Stomach (tissue), 9 donors: ENCODE results near the gene LTO1. TPM values are rescaled to one million over a fixed set of nuclear protein-coding genes. Genes with fewer than 3 reads are reported as not detected.
"Not testable (repeated sequence)": the region's sequence is repeated elsewhere in the genome, so short reads cannot be mapped to it uniquely, and the experiment has no call there.

Experiments used
- DNase-seq, 2 donors: peaks; one replicate each; pipeline versions ENCODE4 v3.0.0 to v3.0.0-alpha.2; 2013 to 2019
- H3K27ac ChIP-seq, 5 donors: fragments of 200-600 bp in 4 of 5; sonication (generic) in 4 of 5; one replicate each; pipeline ENCODE4 v1.5.1; 2013 to 2019; ENCODE audit warnings: mild to moderate bottlenecking in 1 of 5, moderate library complexity in 1 of 5
- H3K27me3 ChIP-seq, 3 donors: fragments of 200-600 bp; sonication (generic); one replicate each; pipeline ENCODE4 v1.5.1; 2017 to 2019; ENCODE audit warnings: mixed run types in 1 of 3
- H3K36me3 ChIP-seq, 4 donors: fragments of 200-600 bp; sonication (generic); 1 replicate in 3 of 4; 2 replicates in 1 of 4; pipeline ENCODE4 v1.5.1; 2016 to 2019
- H3K4me1 ChIP-seq, 4 donors: fragments of 200-600 bp; sonication (generic); one replicate each; pipeline ENCODE4 v1.5.1; 2016 to 2019
- H3K4me3 ChIP-seq, 4 donors: fragments of 200-600 bp; sonication (generic) in 3 of 4; one replicate each; pipeline ENCODE4 v1.5.1; 2016 to 2019; ENCODE audit warnings: mild to moderate bottlenecking in 1 of 4
- H3K9me3 ChIP-seq, 4 donors: fragments of 200-600 bp; sonication (generic); one replicate each; pipeline ENCODE4 v1.5.1; 2016 to 2019
- EP300 ChIP-seq: sonication (generic); formaldehyde crosslinking; IDR thresholded peaks from one replicate; pipeline ENCODE4 v1.6.1; 2017; ENCODE audit warnings: antibody characterized with exemption
- POLR2A ChIP-seq, 4 donors: fragments of 450-650 bp; IDR thresholded peaks; one replicate each; pipeline ENCODE4 v1.6.1; 2016; ENCODE audit warnings: antibody characterized with exemption in 4 of 4, control low read depth in 2 of 4, mild to moderate bottlenecking in 1 of 4, moderate library complexity in 1 of 4
- POLR2AphosphoS5 ChIP-seq, 3 donors: sonication (generic); formaldehyde crosslinking; IDR thresholded peaks; one replicate each; pipeline ENCODE4 v1.6.1; 2016; ENCODE audit warnings: antibody characterized with exemption in 3 of 3
- WGBS, 5 donors: extraction: QIAGEN DNeasy Blood & Tissue Kit in 3 of 5; methylation state at CpG; one replicate each; pipeline versions ENCODE4 v1.1.5 to v1.1.7; 2013 to 2018; 5-methylcytosine and 5-hydroxymethylcytosine counted together
- intact Hi-C: fragments of 100-400 bp; cut with DNase I; formaldehyde crosslinking; loops from one replicate; pipeline ENCODE4 v1.15.1; 2023; ENCODE audit warnings: low total_unique reads
- polyA plus RNA-seq, 3 donors: library from polyadenylated mRNA; stranded (reverse); fragments of 200-250 nt; gene quantifications; one replicate each; pipeline ENCODE4 v1.2.3, GENCODE V29; 2013
- total RNA-seq, 5 donors: library from RNA; depleted of rRNA; stranded (reverse); fragments of >200 nt; gene quantifications; one replicate each; pipeline versions ENCODE4 v1.1.0 to v1.2.3, GENCODE V29; 2014 to 2016
- TF ChIP-seq, protein P1 (sequence below), 7 experiments: fragments of 450-650 bp in 4 of 7; fragments of 200-600 bp in 3 of 7; sonication (generic) in 3 of 7; IDR thresholded peaks; one replicate each; pipeline ENCODE4 v1.5.1; 2016 to 2019; ENCODE audit warnings: antibody characterized with exemption in 7 of 7, control low read depth in 2 of 7, mild to moderate bottlenecking in 1 of 7
- donor health status: healthy with polysubstance abuse.
- donor health status: Bipolar disorder and iron deficiency.
- donor health status: healthy.

Gene LTO1
- total and polyA plus RNA-seq, 8 donors = 2.3 to 107 (median 23.3) TPM

DNA sequence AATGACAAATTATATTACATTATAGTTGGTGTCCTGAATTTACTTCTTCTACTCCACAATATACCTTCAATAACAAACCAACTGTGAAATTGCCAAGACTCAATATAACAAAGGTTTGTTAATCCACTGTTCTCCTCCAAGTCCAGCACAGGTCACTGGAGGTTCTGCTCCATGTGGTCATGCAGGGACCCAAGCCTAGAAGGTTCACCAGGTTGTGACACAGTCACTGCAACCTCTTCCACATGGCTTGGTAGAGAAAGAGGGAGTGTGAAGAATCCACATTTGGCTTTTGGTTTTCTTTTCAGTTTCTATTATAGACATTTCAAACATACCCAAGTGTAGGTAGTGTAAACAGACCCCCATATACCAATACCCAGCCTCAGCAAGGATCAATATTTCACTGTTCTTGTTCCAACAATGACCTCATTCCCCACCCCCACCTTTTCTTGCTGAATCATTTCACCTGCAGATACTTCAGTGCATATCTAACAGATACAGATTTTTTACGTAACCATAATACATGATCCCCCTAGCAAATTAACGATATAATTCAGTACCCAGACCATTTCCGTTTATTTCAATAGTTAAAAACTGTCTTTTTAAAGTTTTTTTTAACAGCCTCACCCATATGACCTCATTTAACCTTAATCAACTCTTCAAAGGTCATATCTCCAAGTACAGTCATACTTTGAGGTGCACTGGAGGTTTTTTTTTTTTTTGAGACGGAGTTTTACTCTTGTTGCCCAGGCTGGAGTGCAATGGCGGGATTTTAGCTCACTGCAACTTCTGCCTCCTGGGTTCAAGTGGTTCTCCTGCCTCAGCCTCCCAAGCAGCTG lies 14.5 kb upstream of the LTO1 start:
- Histone ChIP-seq H3K4me1 (peaks cover 5 to 7% (median 6%) of the 10 kb centered on the region in 4 donors), H3K36me3 (no peaks in the 10 kb centered on the region), H3K27me3 (peaks cover 0 to 46% (median 4%) of the 10 kb centered on the region in 3 donors), H3K9me3 (peaks cover 0 to 3% (median 0%) of the 10 kb centered on the region in 4 donors), H3K4me3 (no peak overlapping the region), H3K27ac (no peak overlapping the region)
- intact Hi-C loops = loop anchor here (5.0 kb wide), 1 partner anchor 503 kb away; no protein-coding TSS in a partner anchor
- DNase-seq = no peak
- WGBS, 5 donors = 79 to 83% (median 82%) methylated on average over 5 of the region's 5 CpGs
- TF ChIP-seq EP300 = no peak
- TF ChIP-seq POLR2AphosphoS5 (IDR thresholded peaks at IDR 0.05) = no peak
- TF ChIP-seq, protein P1, sequence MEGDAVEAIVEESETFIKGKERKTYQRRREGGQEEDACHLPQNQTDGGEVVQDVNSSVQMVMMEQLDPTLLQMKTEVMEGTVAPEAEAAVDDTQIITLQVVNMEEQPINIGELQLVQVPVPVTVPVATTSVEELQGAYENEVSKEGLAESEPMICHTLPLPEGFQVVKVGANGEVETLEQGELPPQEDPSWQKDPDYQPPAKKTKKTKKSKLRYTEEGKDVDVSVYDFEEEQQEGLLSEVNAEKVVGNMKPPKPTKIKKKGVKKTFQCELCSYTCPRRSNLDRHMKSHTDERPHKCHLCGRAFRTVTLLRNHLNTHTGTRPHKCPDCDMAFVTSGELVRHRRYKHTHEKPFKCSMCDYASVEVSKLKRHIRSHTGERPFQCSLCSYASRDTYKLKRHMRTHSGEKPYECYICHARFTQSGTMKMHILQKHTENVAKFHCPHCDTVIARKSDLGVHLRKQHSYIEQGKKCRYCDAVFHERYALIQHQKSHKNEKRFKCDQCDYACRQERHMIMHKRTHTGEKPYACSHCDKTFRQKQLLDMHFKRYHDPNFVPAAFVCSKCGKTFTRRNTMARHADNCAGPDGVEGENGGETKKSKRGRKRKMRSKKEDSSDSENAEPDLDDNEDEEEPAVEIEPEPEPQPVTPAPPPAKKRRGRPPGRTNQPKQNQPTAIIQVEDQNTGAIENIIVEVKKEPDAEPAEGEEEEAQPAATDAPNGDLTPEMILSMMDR (IDR thresholded peaks at IDR 0.05) = no peak
- TF ChIP-seq POLR2A (IDR thresholded peaks at IDR 0.05) = no peak

DNA sequence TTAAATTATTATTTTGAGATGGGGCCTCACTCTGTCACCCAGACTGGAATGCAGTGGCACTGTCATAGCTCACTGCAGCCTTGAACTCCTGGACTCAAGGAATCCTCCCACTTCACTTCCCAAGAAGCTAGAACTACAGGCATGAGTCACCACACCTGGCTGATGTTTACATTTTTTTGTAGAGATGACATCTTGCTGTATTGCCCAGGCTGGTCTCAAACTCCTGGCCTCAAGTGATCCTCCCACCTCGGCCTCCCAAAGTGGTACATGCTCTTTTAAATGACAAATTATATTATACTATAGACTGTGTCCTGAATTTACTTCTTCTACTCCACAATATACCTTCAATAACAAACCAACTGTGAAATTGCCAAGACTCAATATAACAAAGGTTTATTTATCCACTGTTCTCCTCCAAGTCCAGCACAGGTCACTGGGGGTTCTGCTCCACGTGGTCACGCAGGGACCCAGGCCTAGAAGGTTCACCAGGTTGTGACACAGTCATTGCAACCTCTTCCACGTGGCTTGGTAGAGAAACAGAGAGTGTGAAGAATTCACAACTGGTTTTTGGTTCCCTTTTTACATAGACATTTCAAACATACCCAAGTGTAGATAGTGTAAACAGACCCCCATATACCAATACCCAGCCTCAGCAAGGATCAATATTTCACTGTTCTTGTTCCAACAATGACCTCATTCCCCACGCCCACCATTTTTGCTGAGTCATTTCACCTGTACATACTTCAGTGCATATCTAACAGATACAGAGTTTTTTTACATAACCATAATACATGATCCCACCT lies 13.0 kb upstream of the LTO1 start:
- peaks cover 0 to 35% (median 4%) of the 10 kb centered on the region in 3 donors for H3K27me3 ChIP-seq
- not testable (repeated sequence) for H3K4me3 ChIP-seq, H3K27ac ChIP-seq, H3K4me1 ChIP-seq, H3K9me3 ChIP-seq, H3K36me3 ChIP-seq
- 42 to 57% (median 51%) methylated on average over 5 of the region's 5 CpGs for WGBS, 5 donors
- intact Hi-C loops = loop anchor here (5.0 kb wide), 1 partner anchor 504 kb away; no protein-coding TSS in a partner anchor
- peak in 1 of 2 donors; percentile 81 for DNase-seq

DNA sequence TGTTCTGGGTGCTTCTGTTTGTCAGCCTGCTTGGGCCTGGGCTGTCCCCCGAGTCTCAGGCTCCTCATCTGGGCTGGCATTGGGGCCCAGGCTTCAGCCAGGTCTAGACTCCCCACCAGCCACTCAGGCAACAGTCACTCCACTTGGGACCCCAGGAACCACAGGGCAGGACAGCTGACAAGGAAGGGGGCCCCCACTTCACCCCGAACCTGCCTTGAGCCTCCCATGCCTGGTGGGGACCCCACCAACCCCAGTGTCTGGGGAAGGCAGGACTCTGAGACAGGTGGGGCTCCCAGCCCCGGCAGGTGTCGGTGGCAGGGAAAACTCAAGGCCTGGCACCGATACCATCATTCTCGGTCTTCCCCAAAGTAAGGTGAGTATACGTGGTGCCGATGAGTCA lies 11.7 kb upstream of the LTO1 start:
- no peak for DNase-seq
- H3K27ac ChIP-seq = no peak overlapping the region
- TF ChIP-seq POLR2AphosphoS5 (IDR thresholded peaks at IDR 0.05) (no peak), EP300 (no peak), POLR2A (IDR thresholded peaks at IDR 0.05) (no peak)
- TF ChIP-seq, protein P1 (IDR thresholded peaks at IDR 0.05) = no peak
- intact Hi-C loops = loop anchor here (5.0 kb wide), 1 partner anchor 505 kb away; no protein-coding TSS in a partner anchor
- H3K27me3 ChIP-seq = peaks cover 0 to 28% (median 4%) of the 10 kb centered on the region in 3 donors
- H3K36me3 ChIP-seq = no peaks in the 10 kb centered on the region
- peaks cover 5 to 7% (median 6%) of the 10 kb centered on the region in 4 donors for H3K4me1 ChIP-seq
- no peaks in the 10 kb centered on the region for H3K9me3 ChIP-seq
- H3K4me3 ChIP-seq = no peak overlapping the region
- 81 to 95% (median 89%) methylated on average over 7 to 8 of the region's 8 CpGs for WGBS, 5 donors

DNA sequence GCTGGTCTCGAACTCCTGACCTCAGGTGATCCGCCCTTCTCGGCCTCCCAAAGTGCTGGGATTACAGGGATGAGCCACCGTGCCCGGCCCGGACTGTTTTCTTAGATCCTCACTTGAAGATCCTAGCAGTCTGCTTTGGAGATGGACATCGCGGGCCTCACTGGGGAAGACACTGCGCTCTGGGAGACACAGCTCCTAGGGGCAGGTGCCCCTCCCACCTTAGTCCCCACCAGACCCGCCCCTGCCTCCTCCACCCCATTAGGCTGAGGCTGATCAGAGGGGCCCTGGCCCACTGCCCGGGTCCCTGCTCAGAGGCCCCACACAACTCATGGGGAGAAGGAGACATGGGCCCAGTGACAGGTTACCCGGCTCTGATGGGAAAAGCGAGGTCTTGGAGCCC lies 11.3 kb upstream of the LTO1 start:
- intact Hi-C loops = loop anchor here (5.0 kb wide), 1 partner anchor 506 kb away; no protein-coding TSS in a partner anchor

More for the DNA sequence above, 11.3 kb upstream of the LTO1 start:
- no peak for DNase-seq
- Histone ChIP-seq H3K27me3 (peaks cover 0 to 28% (median 4%) of the 10 kb centered on the region in 3 donors), H3K9me3 (no peaks in the 10 kb centered on the region), H3K27ac (no peak overlapping the region), H3K36me3 (no peaks in the 10 kb centered on the region), H3K4me3 (no peak overlapping the region), H3K4me1 (peaks cover 5 to 7% (median 6%) of the 10 kb centered on the region in 4 donors)
- WGBS, 5 donors = 69 to 89% (median 72%) methylated on average over 11 to 13 of the region's 13 CpGs
- TF ChIP-seq, protein P1 (IDR thresholded peaks at IDR 0.05) = no peak
- TF ChIP-seq POLR2A (IDR thresholded peaks at IDR 0.05) (no peak), EP300 (no peak), POLR2AphosphoS5 (IDR thresholded peaks at IDR 0.05) (no peak)
